A549 (cell line): ENCODE measurements around the gene NYAP2. TPM values are rescaled to one million over a fixed set of nuclear protein-coding genes. Genes with fewer than 3 reads are reported as not detected.

ENCODE experiments used
- ATAC-seq, 2 experiments: fragments of 200-7000 bp in 1 of 2; fragments of >200 bp in 1 of 2; cut with Nextera tagmentation in 1 of 2; cut with Tn5 transposase in 1 of 2; 3 replicates each; pipeline versions ENCODE4 v1.8.0 to v1.9.1; 2018 to 2020; ENCODE audit warnings: mild to moderate bottlenecking in 1 of 2, moderate library complexity in 1 of 2
- CTCF ChIA-PET: fragments of 300-600 bp; sonication (Branson Sonifier 250); formaldehyde crosslinking; extraction: SDS; loops from one replicate; lab custom pipeline; 2021; ENCODE audit warnings: antibody characterized with exemption, inconsistent platforms; lab: Yijun Ruan, JAX
- POLR2A ChIA-PET: fragments of 350-600 bp; formaldehyde crosslinking; extraction: SDS; loops from one replicate; lab custom pipeline; 2021; ENCODE audit warnings: antibody characterized with exemption, inconsistent platforms; lab: Yijun Ruan, JAX
- DNase-seq, 2 experiments: peaks; one replicate each; pipeline versions ENCODE4 v3.0.0 to v3.0.0-alpha.2; 2011 to 2016; ENCODE audit warnings: low read depth in 1 of 2, low spot score in 1 of 2
- FAIRE-seq: peaks from 2 replicates; lab custom pipeline; 2011; peaks lifted over from hg19 to GRCh38; lab: Jason Lieb, UNC
- H3K27ac ChIP-seq, 2 experiments: fragments of >200 bp; sonication (Bioruptor Twin); formaldehyde crosslinking; 3 replicates each; pipeline ENCODE4 v1.5.1; 2016 to 2017
- H3K4me1 ChIP-seq: fragments of >200 bp; sonication (Bioruptor Twin); formaldehyde crosslinking; 3 replicates; pipeline ENCODE4 v1.6.1; 2016
- H3K4me2 ChIP-seq: fragments of >200 bp; sonication (Bioruptor Twin); formaldehyde crosslinking; 3 replicates; pipeline ENCODE4 v1.6.1; 2016
- H3K4me3 ChIP-seq: fragments of >200 bp; sonication (Bioruptor Twin); formaldehyde crosslinking; 3 replicates; pipeline ENCODE4 v1.5.1; 2016
- H3K9me3 ChIP-seq: fragments of >200 bp; sonication (Bioruptor Twin); formaldehyde crosslinking; 3 replicates; pipeline ENCODE4 v1.6.1; 2016
- CBX2 ChIP-seq: fragments of 200-600 bp; sonication (generic); IDR thresholded peaks from 2 replicates; pipeline ENCODE4 v1.6.1; 2016; ENCODE audit warnings: low read depth, mild to moderate bottlenecking, borderline replicate concordance
- CEBPB ChIP-seq, 2 experiments: fragments of >200 bp in 1 of 2; sonication (Bioruptor Twin) in 1 of 2; formaldehyde crosslinking in 1 of 2; IDR thresholded peaks; 2 replicates each; pipeline ENCODE4 v1.6.1; 2012 to 2016
- EHF ChIP-seq: fragments of 250-450 bp; sonication (Bioruptor Pico); IDR thresholded peaks from 2 replicates; pipeline ENCODE4 v1.5.0; 2020; ENCODE audit warnings: mild to moderate bottlenecking
- EHMT2 ChIP-seq: fragments of 200-600 bp; sonication (generic); IDR thresholded peaks from 2 replicates; pipeline ENCODE4 v1.6.1; 2016; ENCODE audit warnings: antibody characterized with exemption, low read depth, mild to moderate bottlenecking, moderate library complexity
- FOSB ChIP-seq: fragments of 250-450 bp; sonication (Bioruptor Pico); IDR thresholded peaks from 2 replicates; pipeline ENCODE4 v1.5.0; 2020; ENCODE audit warnings: mild to moderate bottlenecking, moderate library complexity
- HOXB13 ChIP-seq: fragments of 250-450 bp; sonication (Bioruptor Pico); IDR thresholded peaks from 2 replicates; pipeline ENCODE4 v1.5.0; 2020; ENCODE audit warnings: low read depth, mild to moderate bottlenecking, moderate library complexity
- HOXB5 ChIP-seq: fragments of 250-450 bp; sonication (Bioruptor Pico); IDR thresholded peaks from 2 replicates; pipeline ENCODE4 v1.5.0; 2020; ENCODE audit warnings: mild to moderate bottlenecking, moderate library complexity
- JUN ChIP-seq, 2 experiments: fragments of >200 bp; sonication (Bioruptor Twin); formaldehyde crosslinking; IDR thresholded peaks; 2 replicates in 1 of 2; 3 replicates in 1 of 2; pipeline ENCODE4 v1.6.1; 2016 to 2017
- KDM1A ChIP-seq: fragments of 200-600 bp; sonication (generic); IDR thresholded peaks from 2 replicates; pipeline ENCODE4 v1.6.1; 2016; ENCODE audit warnings: low read depth, mild to moderate bottlenecking
- MAZ ChIP-seq: fragments of 150-350 bp; IDR thresholded peaks from 2 replicates; pipeline ENCODE4 v1.6.1; 2014; ENCODE audit warnings: antibody characterized with exemption, low read depth, low read length, borderline replicate concordance
- NPAS2 ChIP-seq: fragments of 250-450 bp; sonication (Bioruptor Pico); IDR thresholded peaks from 2 replicates; pipeline ENCODE4 v1.8.0; 2022; ENCODE audit warnings: mild to moderate bottlenecking, moderate library complexity, borderline replicate concordance
- NR3C1 ChIP-seq: fragments of >200 bp; sonication (Bioruptor Twin); formaldehyde crosslinking; IDR thresholded peaks from 3 replicates; pipeline ENCODE4 v1.6.1; 2017
- POLR2A ChIP-seq: IDR thresholded peaks from 2 replicates; pipeline ENCODE4 v1.6.1; 2012; ENCODE audit warnings: mild to moderate bottlenecking, low read length
- RAD21 ChIP-seq, 2 experiments: fragments of >200 bp in 1 of 2; sonication (Bioruptor Twin) in 1 of 2; formaldehyde crosslinking in 1 of 2; IDR thresholded peaks in 1 of 2; conservative IDR thresholded peaks in 1 of 2; 2 replicates in 1 of 2; 3 replicates in 1 of 2; pipeline ENCODE4 v1.6.1; 2012 to 2018; ENCODE audit warnings: inconsistent platforms in 1 of 2
- RARB ChIP-seq: fragments of 250-450 bp; sonication (Bioruptor Pico); IDR thresholded peaks from 2 replicates; pipeline ENCODE4 v1.8.0; 2021; ENCODE audit warnings: mild to moderate bottlenecking, moderate library complexity
- RCOR1 ChIP-seq: fragments of 150-350 bp; IDR thresholded peaks from 2 replicates; pipeline ENCODE4 v1.6.1; 2014; ENCODE audit warnings: antibody characterized with exemption, low read length, low read depth
- SMC3 ChIP-seq: fragments of >200 bp; sonication (Bioruptor Twin); formaldehyde crosslinking; IDR thresholded peaks from 3 replicates; pipeline ENCODE4 v1.6.1; 2018; ENCODE audit warnings: inconsistent platforms
- SREBF2 ChIP-seq: fragments of 450-650 bp; IDR thresholded peaks from 2 replicates; pipeline ENCODE4 v1.6.1; 2014; ENCODE audit warnings: mild to moderate bottlenecking, moderate library complexity
- TFCP2L1 ChIP-seq: fragments of 250-450 bp; sonication (Bioruptor Pico); IDR thresholded peaks from 2 replicates; pipeline ENCODE4 v1.5.0; 2021; ENCODE audit warnings: mild to moderate bottlenecking
- ZFP36 ChIP-seq: fragments of 450-650 bp; IDR thresholded peaks from 2 replicates; pipeline ENCODE4 v1.6.1; 2014; ENCODE audit warnings: borderline replicate concordance; ENCODE audit not compliant: partially characterized antibody
- WGBS: methylation state at CpG from one replicate; pipeline ENCODE4 v1.1.6; 2017; ENCODE audit errors: missing lambda C conversion rate; 5-methylcytosine and 5-hydroxymethylcytosine counted together
- polyA plus RNA-seq, 4 experiments: library from polyadenylated mRNA; depleted of rRNA in 3 of 4; stranded (reverse); fragments of >200 nt; fragmentation: RNase III in 1 of 4; extraction: RNeasy Plus Mini Kit Qiagen cat#74134 plus additional on column Dnase treatment in 1 of 4; gene quantifications; 2 replicates in 3 of 4; 3 replicates in 1 of 4; pipeline ENCODE4 v1.2.3, GENCODE V29; 2011 to 2017
- TF ChIP-seq, protein P1 (sequence below): IDR thresholded peaks from 2 replicates; pipeline ENCODE4 v1.6.1; 2012
- TF ChIP-seq, protein P2 (sequence below): fragments of 250-450 bp; sonication (Bioruptor Pico); IDR thresholded peaks from 2 replicates; pipeline ENCODE4 v1.5.0; 2021; ENCODE audit warnings: mild to moderate bottlenecking, moderate library complexity, borderline replicate concordance
- TF ChIP-seq, protein P3 (sequence below): fragments of 250-450 bp; sonication (Bioruptor Pico); IDR thresholded peaks from 2 replicates; pipeline ENCODE4 v1.5.0; 2020; ENCODE audit warnings: low read depth, mild to moderate bottlenecking, moderate library complexity
- TF ChIP-seq, protein P4 (sequence below): fragments of 450-650 bp; IDR thresholded peaks from 2 replicates; pipeline ENCODE4 v1.6.1; 2014; ENCODE audit warnings: antibody characterized with exemption
- TF ChIP-seq, protein P5 (sequence below): fragments of 200-600 bp; sonication (generic); IDR thresholded peaks from 2 replicates; pipeline ENCODE4 v1.6.1; 2016; ENCODE audit warnings: antibody characterized with exemption, mild to moderate bottlenecking, moderate library complexity

NYAP2 gene
- polyA plus RNA-seq, 2 of the 4 experiments (the other 2 are of a cell fraction) = 0.01 TPM; not detected in 1

DNA sequence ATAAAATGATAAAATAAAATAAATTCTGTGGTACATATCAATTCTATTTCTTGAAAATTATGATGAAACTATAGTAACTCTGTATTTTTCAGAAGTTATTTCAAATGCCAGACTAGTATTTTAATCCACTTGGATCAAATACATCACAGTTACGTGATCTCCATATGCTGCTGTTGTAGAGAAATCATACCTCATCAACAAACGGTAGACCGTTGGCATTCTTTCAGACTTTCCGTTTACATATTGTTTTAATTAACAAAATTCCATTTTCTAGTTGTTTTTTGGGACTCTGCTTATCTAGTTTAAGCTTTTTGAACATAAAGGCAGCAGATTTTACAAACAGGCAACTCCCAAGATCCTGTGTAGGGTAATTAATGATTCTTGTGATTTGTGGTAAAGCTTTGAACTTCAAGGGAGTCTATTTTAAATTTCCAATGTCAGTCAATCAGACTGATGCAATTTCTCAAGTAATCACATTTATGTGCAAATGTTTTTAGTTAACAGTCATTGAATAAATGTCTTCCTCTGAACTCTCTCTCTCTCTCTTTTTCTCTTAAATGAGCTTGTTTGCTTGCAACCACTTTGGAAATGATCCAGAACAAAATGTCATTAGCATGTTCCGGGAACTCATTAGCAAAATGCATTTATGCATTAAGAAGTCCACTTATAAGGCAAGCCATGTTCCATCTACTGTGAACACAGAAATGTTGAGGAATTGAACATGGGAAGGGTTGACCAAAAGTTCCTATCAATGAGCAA is 31.8 kb downstream of the NYAP2 start:
- Histone ChIP-seq H3K4me1 (no peaks in the 10 kb centered on the region), H3K4me3 (no peak overlapping the region), H3K27ac (no peak overlapping the region), H3K9me3 (no peaks in the 10 kb centered on the region), H3K4me2 (no peak overlapping the region)
- FAIRE-seq (no peak), ATAC-seq (no peak), DNase-seq (no peak)
- CTCF ChIA-PET = interaction anchor here (1.3 kb wide), 1 partner anchor 15 kb away, joined by 4 read pairs; no protein-coding TSS in a partner anchor
- TF ChIP-seq TFCP2L1 (CRISPR knock-in tag) (no peak), SMC3 (no peak), JUN (IDR thresholded peaks at IDR 0.05) (no peak), NR3C1 (no peak), EHF (CRISPR knock-in tag) (no peak), RCOR1 (no peak), KDM1A (no peak)
- TF ChIP-seq, protein P1, sequence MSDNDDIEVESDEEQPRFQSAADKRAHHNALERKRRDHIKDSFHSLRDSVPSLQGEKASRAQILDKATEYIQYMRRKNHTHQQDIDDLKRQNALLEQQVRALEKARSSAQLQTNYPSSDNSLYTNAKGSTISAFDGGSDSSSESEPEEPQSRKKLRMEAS = no peak
- TF ChIP-seq, all 56 proteins: peak for 0
- POLR2A ChIA-PET = no interaction called here
- WGBS = 48% methylated on average over 5 of the region's 5 CpGs

DNA sequence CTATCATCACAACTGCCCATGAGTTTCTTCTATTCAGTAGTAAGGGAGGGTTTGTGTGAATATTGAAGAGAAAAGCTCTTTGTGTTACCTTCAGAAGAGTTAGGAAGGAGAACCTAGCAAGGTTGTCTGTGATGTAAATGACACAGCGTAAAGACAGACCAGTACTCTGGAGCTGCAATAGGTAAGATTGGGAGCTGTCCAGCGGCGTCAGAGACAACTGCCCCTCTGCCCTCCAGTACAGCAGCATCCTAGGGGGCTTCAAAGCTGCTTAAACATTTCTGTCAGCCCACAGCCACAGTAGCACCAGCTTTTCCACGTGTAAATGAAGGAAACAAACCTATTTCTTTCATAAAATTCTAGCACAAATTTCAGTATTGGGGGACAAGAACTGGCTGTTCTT is 34.5 kb downstream of the NYAP2 start:
- H3K4me1 ChIP-seq = no peaks in the 10 kb centered on the region
- no peak for ATAC-seq
- no peak overlapping the region for H3K27ac ChIP-seq
- FAIRE-seq = no peak
- CTCF ChIA-PET = no interaction called here
- TF ChIP-seq, protein P2, sequence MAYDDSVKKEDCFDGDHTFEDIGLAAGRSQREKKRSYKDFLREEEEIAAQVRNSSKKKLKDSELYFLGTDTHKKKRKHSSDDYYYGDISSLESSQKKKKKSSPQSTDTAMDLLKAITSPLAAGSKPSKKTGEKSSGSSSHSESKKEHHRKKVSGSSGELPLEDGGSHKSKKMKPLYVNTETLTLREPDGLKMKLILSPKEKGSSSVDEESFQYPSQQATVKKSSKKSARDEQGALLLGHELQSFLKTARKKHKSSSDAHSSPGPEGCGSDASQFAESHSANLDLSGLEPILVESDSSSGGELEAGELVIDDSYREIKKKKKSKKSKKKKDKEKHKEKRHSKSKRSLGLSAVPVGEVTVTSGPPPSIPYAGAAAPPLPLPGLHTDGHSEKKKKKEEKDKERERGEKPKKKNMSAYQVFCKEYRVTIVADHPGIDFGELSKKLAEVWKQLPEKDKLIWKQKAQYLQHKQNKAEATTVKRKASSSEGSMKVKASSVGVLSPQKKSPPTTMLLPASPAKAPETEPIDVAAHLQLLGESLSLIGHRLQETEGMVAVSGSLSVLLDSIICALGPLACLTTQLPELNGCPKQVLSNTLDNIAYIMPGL = no peak
- TF ChIP-seq, protein P3, sequence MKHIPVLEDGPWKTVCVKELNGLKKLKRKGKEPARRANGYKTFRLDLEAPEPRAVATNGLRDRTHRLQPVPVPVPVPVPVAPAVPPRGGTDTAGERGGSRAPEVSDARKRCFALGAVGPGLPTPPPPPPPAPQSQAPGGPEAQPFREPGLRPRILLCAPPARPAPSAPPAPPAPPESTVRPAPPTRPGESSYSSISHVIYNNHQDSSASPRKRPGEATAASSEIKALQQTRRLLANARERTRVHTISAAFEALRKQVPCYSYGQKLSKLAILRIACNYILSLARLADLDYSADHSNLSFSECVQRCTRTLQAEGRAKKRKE = no peak
- no peak for TF ChIP-seq HOXB5
- TF ChIP-seq, protein P4, sequence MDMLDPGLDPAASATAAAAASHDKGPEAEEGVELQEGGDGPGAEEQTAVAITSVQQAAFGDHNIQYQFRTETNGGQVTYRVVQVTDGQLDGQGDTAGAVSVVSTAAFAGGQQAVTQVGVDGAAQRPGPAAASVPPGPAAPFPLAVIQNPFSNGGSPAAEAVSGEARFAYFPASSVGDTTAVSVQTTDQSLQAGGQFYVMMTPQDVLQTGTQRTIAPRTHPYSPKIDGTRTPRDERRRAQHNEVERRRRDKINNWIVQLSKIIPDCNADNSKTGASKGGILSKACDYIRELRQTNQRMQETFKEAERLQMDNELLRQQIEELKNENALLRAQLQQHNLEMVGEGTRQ = no peak
- TF ChIP-seq KDM1A = no peak
- TF ChIP-seq EHMT2 = no peak
- TF ChIP-seq CBX2 = no peak
- no peak for TF ChIP-seq POLR2A
- no peak for TF ChIP-seq RAD21 (conservative IDR thresholded peaks at IDR 0.05 in 1 of 2, IDR thresholded peaks at IDR 0.05 in 1 of 2)
- TF ChIP-seq ZFP36 = no peak
- no peak for TF ChIP-seq CEBPB (IDR thresholded peaks at IDR 0.05)
- DNase-seq = no peak
- H3K4me3 ChIP-seq = no peak overlapping the region
- no peak overlapping the region for H3K4me2 ChIP-seq
- POLR2A ChIA-PET = no interaction called here
- no peaks in the 10 kb centered on the region for H3K9me3 ChIP-seq
- WGBS = 48% methylated on average over 4 of the region's 4 CpGs

DNA sequence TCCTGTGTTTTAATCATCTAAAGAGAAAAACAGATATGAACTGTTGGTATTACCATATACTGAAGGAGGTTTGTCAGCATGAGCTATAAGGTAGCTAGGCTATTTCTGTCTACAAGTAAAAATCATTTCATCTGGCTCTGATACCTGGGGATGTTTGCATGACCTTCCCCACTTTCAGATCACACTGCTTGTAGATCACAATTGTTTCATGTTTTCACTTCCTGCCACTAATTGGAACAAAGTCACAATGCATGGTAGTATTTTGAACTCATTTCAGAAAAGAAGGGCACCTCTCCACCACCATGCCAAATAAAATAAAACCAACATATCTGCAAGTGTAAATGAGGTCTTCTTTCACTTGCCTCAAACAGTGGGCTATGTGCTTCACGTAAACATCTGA is 37.8 kb downstream of the NYAP2 start:
- FAIRE-seq (no peak), DNase-seq (no peak), ATAC-seq (no peak)
- ChIA-PET CTCF (interaction anchor here (0.8 kb wide), 1 partner anchor 11 kb away, joined by 5 read pairs; no protein-coding TSS in a partner anchor), POLR2A (no interaction called here)
- Histone ChIP-seq H3K9me3 (no peaks in the 10 kb centered on the region), H3K4me1 (no peaks in the 10 kb centered on the region), H3K4me2 (no peak overlapping the region), H3K27ac (no peak overlapping the region), H3K4me3 (no peak overlapping the region)
- 3% methylated on average over 1 of the region's 1 CpG for WGBS
- no peak for TF ChIP-seq RARB (CRISPR knock-in tag)
- no peak for TF ChIP-seq SREBF2
- no peak for TF ChIP-seq RAD21 (conservative IDR thresholded peaks at IDR 0.05 in 1 of 2, IDR thresholded peaks at IDR 0.05 in 1 of 2)
- TF ChIP-seq FOSB (CRISPR knock-in tag) = no peak
- TF ChIP-seq MAZ = no peak
- TF ChIP-seq, protein P2 = no peak
- TF ChIP-seq NPAS2 (CRISPR knock-in tag) = no peak
- TF ChIP-seq, protein P5, sequence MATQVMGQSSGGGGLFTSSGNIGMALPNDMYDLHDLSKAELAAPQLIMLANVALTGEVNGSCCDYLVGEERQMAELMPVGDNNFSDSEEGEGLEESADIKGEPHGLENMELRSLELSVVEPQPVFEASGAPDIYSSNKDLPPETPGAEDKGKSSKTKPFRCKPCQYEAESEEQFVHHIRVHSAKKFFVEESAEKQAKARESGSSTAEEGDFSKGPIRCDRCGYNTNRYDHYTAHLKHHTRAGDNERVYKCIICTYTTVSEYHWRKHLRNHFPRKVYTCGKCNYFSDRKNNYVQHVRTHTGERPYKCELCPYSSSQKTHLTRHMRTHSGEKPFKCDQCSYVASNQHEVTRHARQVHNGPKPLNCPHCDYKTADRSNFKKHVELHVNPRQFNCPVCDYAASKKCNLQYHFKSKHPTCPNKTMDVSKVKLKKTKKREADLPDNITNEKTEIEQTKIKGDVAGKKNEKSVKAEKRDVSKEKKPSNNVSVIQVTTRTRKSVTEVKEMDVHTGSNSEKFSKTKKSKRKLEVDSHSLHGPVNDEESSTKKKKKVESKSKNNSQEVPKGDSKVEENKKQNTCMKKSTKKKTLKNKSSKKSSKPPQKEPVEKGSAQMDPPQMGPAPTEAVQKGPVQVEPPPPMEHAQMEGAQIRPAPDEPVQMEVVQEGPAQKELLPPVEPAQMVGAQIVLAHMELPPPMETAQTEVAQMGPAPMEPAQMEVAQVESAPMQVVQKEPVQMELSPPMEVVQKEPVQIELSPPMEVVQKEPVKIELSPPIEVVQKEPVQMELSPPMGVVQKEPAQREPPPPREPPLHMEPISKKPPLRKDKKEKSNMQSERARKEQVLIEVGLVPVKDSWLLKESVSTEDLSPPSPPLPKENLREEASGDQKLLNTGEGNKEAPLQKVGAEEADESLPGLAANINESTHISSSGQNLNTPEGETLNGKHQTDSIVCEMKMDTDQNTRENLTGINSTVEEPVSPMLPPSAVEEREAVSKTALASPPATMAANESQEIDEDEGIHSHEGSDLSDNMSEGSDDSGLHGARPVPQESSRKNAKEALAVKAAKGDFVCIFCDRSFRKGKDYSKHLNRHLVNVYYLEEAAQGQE = no peak
- no peak for TF ChIP-seq HOXB13 (CRISPR knock-in tag)
